HCT116 (cell line): ENCODE measurements around the gene GPC5.

Experiments used
- CTCF ChIP-seq, 3 experiments: fragments of 200-600 bp in 1 of 3; sonication (generic) in 1 of 3; IDR thresholded peaks in 2 of 3; conservative IDR thresholded peaks in 1 of 3; 2 replicates each; pipeline ENCODE4 v1.5.1; 2012 to 2017; ENCODE audit warnings: low read depth in 2 of 3, low read length in 2 of 3, antibody characterized with exemption in 1 of 3, borderline replicate concordance in 1 of 3, control low read depth in 1 of 3, mild to moderate bottlenecking in 1 of 3, mixed read lengths in 1 of 3, mixed run types in 1 of 3, moderate library complexity in 1 of 3; ENCODE audit not compliant: insufficient read depth in 1 of 3
- EGR1 ChIP-seq: IDR thresholded peaks from 2 replicates; pipeline ENCODE4 v1.6.1; 2012; ENCODE audit warnings: low read depth
- EZH2phosphoT487 ChIP-seq: fragments of 200-600 bp; IDR thresholded peaks from 2 replicates; pipeline ENCODE4 v1.6.1; 2018; ENCODE audit warnings: antibody characterized with exemption, borderline replicate concordance
- POLR2A ChIP-seq: IDR thresholded peaks from 2 replicates; pipeline ENCODE4 v1.7.0; 2011; ENCODE audit warnings: borderline replicate concordance; ENCODE audit not compliant: insufficient read depth, insufficient read length; ENCODE audit errors: extremely low read depth
- POLR2AphosphoS5 ChIP-seq: IDR thresholded peaks from 2 replicates; pipeline ENCODE4 v1.6.1; 2011; ENCODE audit warnings: mild to moderate bottlenecking, low read depth, low read length, moderate library complexity
- TF ChIP-seq, protein P1 (sequence below): IDR thresholded peaks from 2 replicates; pipeline ENCODE4 v1.6.1; 2012; ENCODE audit warnings: low read depth
- TF ChIP-seq, protein P2 (sequence below): IDR thresholded peaks from 2 replicates; pipeline ENCODE4 v1.6.1; 2012

- TF ChIP-seq POLR2A: no peak
- TF ChIP-seq CTCF (IDR thresholded peaks at IDR 0.05 in 2 of 3, conservative IDR thresholded peaks at IDR 0.05 in 1 of 3; ENCODE audit: borderline replicate concordance in 1 of 3, insufficient read depth in 1 of 3, low read depth in 2 of 3, low read length in 2 of 3): no peak
- TF ChIP-seq, protein P1, sequence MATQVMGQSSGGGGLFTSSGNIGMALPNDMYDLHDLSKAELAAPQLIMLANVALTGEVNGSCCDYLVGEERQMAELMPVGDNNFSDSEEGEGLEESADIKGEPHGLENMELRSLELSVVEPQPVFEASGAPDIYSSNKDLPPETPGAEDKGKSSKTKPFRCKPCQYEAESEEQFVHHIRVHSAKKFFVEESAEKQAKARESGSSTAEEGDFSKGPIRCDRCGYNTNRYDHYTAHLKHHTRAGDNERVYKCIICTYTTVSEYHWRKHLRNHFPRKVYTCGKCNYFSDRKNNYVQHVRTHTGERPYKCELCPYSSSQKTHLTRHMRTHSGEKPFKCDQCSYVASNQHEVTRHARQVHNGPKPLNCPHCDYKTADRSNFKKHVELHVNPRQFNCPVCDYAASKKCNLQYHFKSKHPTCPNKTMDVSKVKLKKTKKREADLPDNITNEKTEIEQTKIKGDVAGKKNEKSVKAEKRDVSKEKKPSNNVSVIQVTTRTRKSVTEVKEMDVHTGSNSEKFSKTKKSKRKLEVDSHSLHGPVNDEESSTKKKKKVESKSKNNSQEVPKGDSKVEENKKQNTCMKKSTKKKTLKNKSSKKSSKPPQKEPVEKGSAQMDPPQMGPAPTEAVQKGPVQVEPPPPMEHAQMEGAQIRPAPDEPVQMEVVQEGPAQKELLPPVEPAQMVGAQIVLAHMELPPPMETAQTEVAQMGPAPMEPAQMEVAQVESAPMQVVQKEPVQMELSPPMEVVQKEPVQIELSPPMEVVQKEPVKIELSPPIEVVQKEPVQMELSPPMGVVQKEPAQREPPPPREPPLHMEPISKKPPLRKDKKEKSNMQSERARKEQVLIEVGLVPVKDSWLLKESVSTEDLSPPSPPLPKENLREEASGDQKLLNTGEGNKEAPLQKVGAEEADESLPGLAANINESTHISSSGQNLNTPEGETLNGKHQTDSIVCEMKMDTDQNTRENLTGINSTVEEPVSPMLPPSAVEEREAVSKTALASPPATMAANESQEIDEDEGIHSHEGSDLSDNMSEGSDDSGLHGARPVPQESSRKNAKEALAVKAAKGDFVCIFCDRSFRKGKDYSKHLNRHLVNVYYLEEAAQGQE: no peak
- TF ChIP-seq POLR2AphosphoS5: no peak
- TF ChIP-seq, protein P2, sequence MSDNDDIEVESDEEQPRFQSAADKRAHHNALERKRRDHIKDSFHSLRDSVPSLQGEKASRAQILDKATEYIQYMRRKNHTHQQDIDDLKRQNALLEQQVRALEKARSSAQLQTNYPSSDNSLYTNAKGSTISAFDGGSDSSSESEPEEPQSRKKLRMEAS: no peak
- no peak for TF ChIP-seq EGR1
- no peak for TF ChIP-seq EZH2phosphoT487
Observed at GRCh38 chr13:92590503-92590908, 1192.1 kb downstream of the GPC5 start.
